Endothelial cell of umbilical vein (primary cell): Measurements from ENCODE around the gene IL3RA. TPM values are rescaled to one million over a fixed set of nuclear protein-coding genes. Genes with fewer than 3 reads are reported as not detected.

Source experiments
- BruUV-seq: library from RNA; stranded (reverse); fragments of 400-500 nt; replicated peaks from 2 replicates; lab custom pipeline; 2021; lab: Mats Ljungman, UMichigan
- CTCF ChIA-PET: fragments of 300-600, 350-600 bp; sonication (Branson Sonifier 250); formaldehyde crosslinking; loops from one replicate; lab custom pipeline; 2021; ENCODE audit warnings: antibody characterized with exemption, inconsistent platforms; lab: Charles Lee
- POLR2A ChIA-PET: fragments of 300-600, 350-600 bp; sonication (Branson Sonifier 250); formaldehyde crosslinking; loops from one replicate; lab custom pipeline; 2021; ENCODE audit warnings: antibody characterized with exemption, inconsistent platforms; lab: Charles Lee
- DNase-seq: peaks from one replicate; pipeline ENCODE4 v3.0.0-alpha.2; 2011; ENCODE audit warnings: low read depth, low spot score
- FAIRE-seq: peaks from 2 replicates; lab custom pipeline; 2011; peaks lifted over from hg19 to GRCh38; lab: Jason Lieb, UNC
- H2AFZ ChIP-seq: 2 replicates; pipeline ENCODE4 v1.6.0; 2012; ENCODE audit warnings: low read depth, low read length, control low read depth, inconsistent platforms
- H3K27ac ChIP-seq: 2 replicates; pipeline ENCODE4 v1.5.1; 2011; ENCODE audit warnings: low read depth, mild to moderate bottlenecking, control low read depth, low read length, moderate library complexity; ENCODE audit not compliant: insufficient read depth
- H3K27me3 ChIP-seq, 2 experiments: 2 replicates each; pipeline versions ENCODE4 v1.6.0 to v1.6.1; 2011; ENCODE audit warnings: low read length in 2 of 2, mixed read lengths in 1 of 2; ENCODE audit not compliant: control insufficient read depth in 2 of 2, insufficient read depth in 2 of 2
- H3K36me3 ChIP-seq, 2 experiments: 2 replicates in 1 of 2; 3 replicates in 1 of 2; pipeline ENCODE4 v1.5.1; 2011; ENCODE audit warnings: low read length in 2 of 2, mild to moderate bottlenecking in 1 of 2, moderate library complexity in 1 of 2; ENCODE audit not compliant: control insufficient read depth in 2 of 2, insufficient read depth in 2 of 2; ENCODE audit errors: extremely low read depth in 1 of 2
- H3K4me1 ChIP-seq: 3 replicates; pipeline ENCODE4 v1.5.1; 2011; ENCODE audit warnings: mild to moderate bottlenecking, low read length; ENCODE audit not compliant: control insufficient read depth, insufficient read depth; ENCODE audit errors: extremely low read depth
- H3K4me2 ChIP-seq: 2 replicates; pipeline ENCODE4 v1.6.1; 2011; ENCODE audit warnings: low read length, control low read depth, mixed read lengths; ENCODE audit not compliant: insufficient read depth
- H3K4me3 ChIP-seq, 3 experiments: fragments of 200-600 bp in 1 of 3; sonication (generic), shearing (Covaris generic) in 1 of 3; replicated peaks in 1 of 3; 2 replicates each; pipeline ENCODE4 v1.5.1; 2011 to 2016; ENCODE audit warnings: control low read depth in 3 of 3, low read length in 3 of 3, mild to moderate bottlenecking in 2 of 3, inconsistent platforms in 1 of 3, low read depth in 1 of 3, moderate library complexity in 1 of 3; ENCODE audit not compliant: insufficient read depth in 1 of 3
- H3K79me2 ChIP-seq: 2 replicates; pipeline ENCODE4 v1.6.0; 2012; ENCODE audit warnings: low read length, inconsistent platforms; ENCODE audit not compliant: control insufficient read depth, insufficient read depth
- H3K9ac ChIP-seq: replicated peaks from 2 replicates; pipeline ENCODE3; 2011; ENCODE audit warnings: low read length, control low read depth; ENCODE audit not compliant: insufficient read depth; ENCODE audit errors: extremely low read depth
- H3K9me1 ChIP-seq: replicated peaks from 3 replicates; pipeline ENCODE4 v1.6.0; 2011; ENCODE audit warnings: mild to moderate bottlenecking, low read length; ENCODE audit not compliant: control insufficient read depth, insufficient read depth; ENCODE audit errors: extremely low read depth
- H3K9me3 ChIP-seq: replicated peaks from 2 replicates; pipeline ENCODE4 v1.5.1; 2012; ENCODE audit warnings: low read length, inconsistent platforms; ENCODE audit not compliant: control insufficient read depth, insufficient read depth
- H4K20me1 ChIP-seq: replicated peaks from 2 replicates; pipeline ENCODE3; 2011; ENCODE audit warnings: mild to moderate bottlenecking, low read length; ENCODE audit not compliant: control insufficient read depth, insufficient read depth; ENCODE audit errors: extremely low read depth
- CTCF ChIP-seq, 2 donors: IDR thresholded peaks; 1 replicate in 1 of 2; 2 replicates in 1 of 2; pipeline ENCODE4 v1.5.1; 2011; ENCODE audit warnings: low read length in 2 of 2, mild to moderate bottlenecking in 2 of 2, moderate library complexity in 2 of 2, control low read depth in 1 of 2, inconsistent platforms in 1 of 2, low read depth in 1 of 2; ENCODE audit not compliant: insufficient read depth in 1 of 2; ENCODE audit errors: extremely low read depth in 1 of 2
- EZH2 ChIP-seq: IDR thresholded peaks from 2 replicates; pipeline ENCODE4 v1.6.1; 2012; ENCODE audit warnings: borderline replicate concordance, low read depth, mild to moderate bottlenecking, moderate library complexity, low read length, inconsistent platforms; ENCODE audit not compliant: severe bottlenecking
- FOS ChIP-seq: IDR thresholded peaks from 2 replicates; pipeline ENCODE4 v1.6.1; 2011; ENCODE audit warnings: mild to moderate bottlenecking, low read length, moderate library complexity, borderline replicate concordance; ENCODE audit not compliant: insufficient read depth
- GATA2 ChIP-seq: IDR thresholded peaks from 2 replicates; pipeline ENCODE4 v1.7.0; 2011; ENCODE audit warnings: low read depth, mild to moderate bottlenecking, moderate library complexity, mixed read lengths, low read length; ENCODE audit not compliant: insufficient read length, insufficient read depth
- JUN ChIP-seq: IDR thresholded peaks from 2 replicates; pipeline ENCODE4 v1.6.1; 2011; ENCODE audit warnings: borderline replicate concordance, low read depth; ENCODE audit not compliant: insufficient read length, insufficient read depth
- MAX ChIP-seq: IDR thresholded peaks from 2 replicates; pipeline ENCODE4 v1.6.1; 2011; ENCODE audit not compliant: insufficient read depth, insufficient read length
- MYC ChIP-seq: IDR thresholded peaks from one replicate; pipeline ENCODE4 v1.6.1; 2011; ENCODE audit warnings: mild to moderate bottlenecking, low read depth, low read length
- POLR2A ChIP-seq: IDR thresholded peaks from 2 replicates; pipeline ENCODE4 v1.6.1; 2012; ENCODE audit warnings: low read depth, mild to moderate bottlenecking, control low read depth, low read length
- POLR2AphosphoS5 ChIP-seq: IDR thresholded peaks from 2 replicates; pipeline ENCODE4 v1.6.1; 2012; ENCODE audit warnings: low read depth, mild to moderate bottlenecking, control low read depth, low read length, moderate library complexity; ENCODE audit not compliant: insufficient read depth
- dilution Hi-C: fragments of 300-500 bp; cut with MboI; formaldehyde crosslinking; loops from one replicate; pipeline ENCODE4 v1.15.0; 2019; ENCODE audit warnings: low sequenced_read_pairs; ENCODE audit not compliant: extremely low pct_ligation_motif_present
- intact Hi-C: fragments of 100-400 bp; cut with micrococcal nuclease; formaldehyde crosslinking; loops from one replicate; pipeline ENCODE4 v1.10.0; 2022
- polyA plus RNA-seq, 4 experiments: library from polyadenylated mRNA; depleted of rRNA in 3 of 4; stranded (reverse) in 3 of 4; unstranded in 1 of 4; fragments of >200 nt; gene quantifications; 2 replicates each; pipeline versions ENCODE4 v1.2.1 to v1.2.3, GENCODE V29; 2011 to 2012; ENCODE audit warnings: missing spikeins in 1 of 4
- total RNA-seq: library from RNA; stranded (reverse); gene quantifications from 2 replicates; pipeline ENCODE4 v1.2.3, GENCODE V29; 2021

The IL3RA gene
- total and polyA plus RNA-seq, 2 donors (not counting 3 experiments of a cell fraction or from before 2014, with no cell fraction given) = 28.9 to 35.1 TPM

- BruUV-seq = no TSS peak
- Histone ChIP-seq H3K4me3 (no peak overlapping the region), H3K9me1 (no peaks in the 10 kb centered on the region), H3K79me2 (no peaks in the 10 kb centered on the region), H3K9me3 (no peaks in the 10 kb centered on the region), H2AFZ (no peak overlapping the region), H4K20me1 (no peaks in the 10 kb centered on the region), H3K4me1 (no peaks in the 10 kb centered on the region), H3K27ac (no peak overlapping the region), H3K36me3 (peaks cover 0 to 2% of the 10 kb centered on the region in 2 experiments), H3K9ac (no peak overlapping the region), H3K27me3 (no peaks in the 10 kb centered on the region), H3K4me2 (no peak overlapping the region)
- ChIA-PET CTCF (no interaction called here), POLR2A (no interaction called here)
- dilution Hi-C loops = no loop called here
- intact Hi-C loops = no loop called here
- DNase-seq (no peak), FAIRE-seq (no peak)
- TF ChIP-seq JUN = no peak
- no peak for TF ChIP-seq GATA2
- no peak for TF ChIP-seq MYC
- no peak for TF ChIP-seq EZH2
- TF ChIP-seq FOS = no peak
- no peak for TF ChIP-seq POLR2AphosphoS5
- no peak for TF ChIP-seq CTCF (IDR thresholded peaks at IDR 0.05; ENCODE audit: extremely low read depth in 1 of 2, insufficient read depth in 1 of 2, low read depth in 1 of 2, low read length in 2 of 2)
- TF ChIP-seq POLR2A = no peak
- no peak for TF ChIP-seq MAX
Observed at GRCh38 chrX:1378306-1378759, 41.7 kb downstream of the IL3RA start.
